ENCODE measurements around the gene FFAR4. TPM values are rescaled to one million over a fixed set of nuclear protein-coding genes. Genes with fewer than 3 reads are reported as not detected.
A peak's percentile ranks its signal among the peaks of the same experiment; 100 is the strongest.

Gene FFAR4
- polyA plus RNA-seq, 2 of the 4 experiments (the other 2 are of a cell fraction) = 0.15 to 0.17 TPM

GRCh38 chr10:93548376-93549071 is 17.9 kb upstream of the FFAR4 start:
- Histone ChIP-seq H3K4me1 (peaks cover 41% of the 10 kb centered on the region), H3K9me3 (no peaks in the 10 kb centered on the region), H3K4me3 (no peak overlapping the region), H3K27ac (peak overlapping the region; percentile 84 to 86), H3K4me2 (peak overlapping the region; percentile 67)
- POLR2A ChIA-PET = no interaction called here
- CTCF ChIA-PET = interaction anchor here (0.9 kb wide), 1 partner anchor 95 kb away, joined by 3 read pairs; no protein-coding TSS in a partner anchor
- DNase-seq (ENCODE audit: low read depth in 1 of 2, low spot score in 1 of 2) = peak; percentile 70 to 90
- peak; percentile 83 to 86 for ATAC-seq
- TF ChIP-seq EP300 (IDR thresholded peaks at IDR 0.05) (peak; percentile 20 to 41; a peak in 1 of 5 replicates), JUNB (IDR thresholded peaks at IDR 0.05) (peak; percentile 82), MAX (IDR thresholded peaks at IDR 0.05) (peak; percentile 61; the same call in 1 of the 2 replicates), KDM1A (IDR thresholded peaks at IDR 0.05; ENCODE audit: low read depth) (no peak), REST (IDR thresholded peaks at IDR 0.05) (no peak), CEBPB (IDR thresholded peaks at IDR 0.05) (peak in 1 of 2 experiments; percentile 61; a peak in 2 of 4 replicates), JUN (IDR thresholded peaks at IDR 0.05) (peak; percentile 48 to 54; a peak in 1 of 5 replicates), FOSL2 (IDR thresholded peaks at IDR 0.05) (peak; percentile 53), FOSL2 (CRISPR knock-in tag; IDR thresholded peaks at IDR 0.05) (peak; percentile 90), HDAC2 (IDR thresholded peaks at IDR 0.05) (no peak), GATA3 (IDR thresholded peaks at IDR 0.05; ENCODE audit: borderline replicate concordance) (peak; percentile 83; the same call in 1 of the 2 replicates)
- 2% methylated on average over 5 of the region's 5 CpGs for WGBS (ENCODE audit: missing lambda C conversion rate)
- peak; percentile 95 for FAIRE-seq

- no peak for DNase-seq (ENCODE audit: low read depth in 1 of 2, low spot score in 1 of 2)
- Histone ChIP-seq H3K4me3 (no peak overlapping the region), H3K27ac (peak overlapping the region in 1 of 2 experiments; percentile 86; a peak in 3 of 6 replicates), H3K9me3 (no peaks in the 10 kb centered on the region), H3K4me2 (no peak overlapping the region), H3K4me1 (peaks cover 59% of the 10 kb centered on the region)
- CTCF ChIA-PET = interaction anchor here (1.5 to 10.6 kb wide), 2 partner anchors 9 to 128 kb away, joined by 4 to 131 read pairs; no protein-coding TSS in a partner anchor
- FAIRE-seq = no peak
- TF ChIP-seq NPAS2 (CRISPR knock-in tag; IDR thresholded peaks at IDR 0.05; ENCODE audit: borderline replicate concordance) = no peak
- no peak for TF ChIP-seq NR3C1 (IDR thresholded peaks at IDR 0.05)
- no peak for TF ChIP-seq RNF2 (IDR thresholded peaks at IDR 0.05; ENCODE audit: borderline replicate concordance, low read depth)
- TF ChIP-seq SMC3 (IDR thresholded peaks at IDR 0.05) = no peak
- TF ChIP-seq HES2 (IDR thresholded peaks at IDR 0.05) = no peak
- TF ChIP-seq GATA3 (IDR thresholded peaks at IDR 0.05; ENCODE audit: borderline replicate concordance) = no peak
- no peak for TF ChIP-seq REST (IDR thresholded peaks at IDR 0.05)
- no peak for TF ChIP-seq SREBF2 (IDR thresholded peaks at IDR 0.05)
- TF ChIP-seq HOXB13 (CRISPR knock-in tag; IDR thresholded peaks at IDR 0.05; ENCODE audit: low read depth) = no peak
- TF ChIP-seq CTCF (IDR thresholded peaks at IDR 0.05) = no peak
- TF ChIP-seq RFX5 (IDR thresholded peaks at IDR 0.05) = no peak
- ATAC-seq = no peak
- POLR2A ChIA-PET = no interaction called here
- WGBS (ENCODE audit: missing lambda C conversion rate) = 87% methylated on average over 4 of the region's 4 CpGs
Observed at GRCh38 chr10:93550606-93551005, 15.9 kb upstream of the FFAR4 start.
